Erythroblast (primary cell): ENCODE measurements around the gene OR6J1.

Experiments used
- GATA1 ChIP-seq: IDR thresholded peaks from 2 replicates; pipeline ENCODE4 v1.6.1; 2011; ENCODE audit warnings: low read depth, mild to moderate bottlenecking, control low read depth, low read length, moderate library complexity
- POLR2A ChIP-seq: IDR thresholded peaks from 2 replicates; pipeline ENCODE4 v1.6.1; 2011; ENCODE audit warnings: mild to moderate bottlenecking, low read length

- no peak for TF ChIP-seq POLR2A
- no peak for TF ChIP-seq GATA1
These were observed 27.5 kb upstream of the OR6J1 start for GRCh38 chr14:22671622-22672021.
